ENCODE measurements around the gene NEGR1. TPM values are rescaled to one million over a fixed set of nuclear protein-coding genes. Genes with fewer than 3 reads are reported as not detected.

Gene NEGR1
- total RNA-seq, 2 experiments from 2014 or later = not detected

DNA sequence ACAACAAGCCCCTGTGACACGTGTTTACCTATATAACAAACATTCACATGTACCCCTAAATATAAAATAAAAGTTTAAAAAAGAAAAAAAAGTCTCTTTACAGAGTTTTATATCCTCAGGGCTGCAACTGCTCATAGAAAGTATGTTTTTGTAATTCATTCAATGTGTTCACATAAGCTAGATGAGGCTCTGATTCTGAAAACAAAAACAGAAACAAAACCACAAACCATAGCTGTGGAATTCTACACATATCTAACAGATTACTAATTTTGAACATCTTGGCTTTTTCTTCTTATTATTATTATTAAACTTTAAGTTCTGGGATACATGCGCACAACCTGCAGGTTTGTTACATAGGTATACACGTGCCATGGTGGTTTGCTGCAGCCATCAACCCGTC lies 621.9 kb downstream of the NEGR1 start:
- peaks cover 3% of the 10 kb centered on the region for H3K9me3 Mint-ChIP-seq
- H3K4me1 Mint-ChIP-seq = no peaks in the 10 kb centered on the region
- no peak overlapping the region for H3K27ac Mint-ChIP-seq
- ChIA-PET POLR2A (no interaction called here), CTCF (no interaction called here)
- no peak for DNase-seq
- H3K4me3 Mint-ChIP-seq = no peak overlapping the region
- no peaks in the 10 kb centered on the region for H3K36me3 Mint-ChIP-seq (ENCODE audit: low read depth)
- no peaks in the 10 kb centered on the region for H3K27me3 Mint-ChIP-seq

DNA sequence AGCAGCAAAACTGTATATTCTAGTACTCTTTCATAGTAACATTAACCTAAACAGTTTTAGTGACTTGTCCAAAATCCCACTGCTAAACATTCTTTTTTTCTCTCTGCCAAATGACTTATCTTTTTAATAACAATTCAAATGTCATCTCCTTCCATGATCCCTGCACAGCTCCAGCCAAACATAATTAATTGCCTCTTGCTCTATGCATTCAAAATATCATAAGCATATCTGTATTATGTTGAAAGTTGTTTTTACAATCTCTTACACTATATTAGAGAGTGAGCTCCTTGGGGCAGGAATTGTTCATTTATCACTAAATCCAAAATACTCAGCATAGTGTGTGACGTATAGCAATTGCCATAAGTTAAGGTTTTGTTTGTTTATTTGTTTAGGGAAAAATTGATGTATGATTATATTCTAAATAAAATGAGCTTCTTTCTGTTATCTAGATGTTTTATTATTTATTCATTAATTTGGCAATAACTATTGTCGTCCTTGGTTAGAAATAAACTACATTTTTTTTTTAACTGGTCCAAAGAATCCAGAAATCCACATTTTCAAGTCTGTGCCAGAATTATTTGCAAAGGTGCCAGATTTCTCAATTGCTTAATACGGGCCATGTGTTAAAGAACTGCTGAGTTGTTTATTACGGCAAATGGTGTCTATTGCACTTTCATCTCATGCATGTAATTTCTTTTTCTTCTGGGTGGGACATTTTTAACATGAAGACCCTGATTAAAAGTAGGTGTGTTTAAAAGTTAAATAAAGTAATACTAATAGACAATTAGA lies 624.3 kb downstream of the NEGR1 start:
- ChIA-PET POLR2A (no interaction called here), CTCF (no interaction called here)
- DNase-seq = no peak
- no peak overlapping the region for H3K4me3 Mint-ChIP-seq
- no peaks in the 10 kb centered on the region for H3K27me3 Mint-ChIP-seq
- no peaks in the 10 kb centered on the region for H3K36me3 Mint-ChIP-seq (ENCODE audit: low read depth)
- no peak overlapping the region for H3K27ac Mint-ChIP-seq
- peaks cover 3% of the 10 kb centered on the region for H3K9me3 Mint-ChIP-seq
- no peaks in the 10 kb centered on the region for H3K4me1 Mint-ChIP-seq

DNA sequence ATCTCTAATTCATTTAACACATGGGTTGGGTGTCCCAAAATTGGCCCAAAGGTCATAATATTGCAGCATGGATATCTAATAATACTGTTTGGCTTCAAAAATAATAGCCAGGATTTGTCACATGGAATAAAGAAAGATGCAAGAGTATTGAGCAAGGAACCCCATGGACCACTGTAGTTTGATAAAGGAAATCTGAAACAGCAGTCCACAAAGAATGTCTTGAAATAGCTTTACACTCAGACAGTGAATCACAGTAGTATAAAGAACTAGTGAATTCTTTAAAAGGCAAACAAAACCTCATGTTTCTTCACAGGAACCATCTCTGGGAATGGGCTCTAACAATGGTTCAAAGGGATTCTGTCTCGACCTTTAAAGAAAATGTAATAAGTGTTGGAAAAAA lies 625.4 kb downstream of the NEGR1 start:
- no peak overlapping the region for H3K4me3 Mint-ChIP-seq
- H3K36me3 Mint-ChIP-seq (ENCODE audit: low read depth) = no peaks in the 10 kb centered on the region
- peaks cover 3% of the 10 kb centered on the region for H3K9me3 Mint-ChIP-seq
- no peak for DNase-seq
- no peaks in the 10 kb centered on the region for H3K27me3 Mint-ChIP-seq
- CTCF ChIA-PET = no interaction called here
- no peaks in the 10 kb centered on the region for H3K4me1 Mint-ChIP-seq
- POLR2A ChIA-PET = no interaction called here
- no peak overlapping the region for H3K27ac Mint-ChIP-seq

DNA sequence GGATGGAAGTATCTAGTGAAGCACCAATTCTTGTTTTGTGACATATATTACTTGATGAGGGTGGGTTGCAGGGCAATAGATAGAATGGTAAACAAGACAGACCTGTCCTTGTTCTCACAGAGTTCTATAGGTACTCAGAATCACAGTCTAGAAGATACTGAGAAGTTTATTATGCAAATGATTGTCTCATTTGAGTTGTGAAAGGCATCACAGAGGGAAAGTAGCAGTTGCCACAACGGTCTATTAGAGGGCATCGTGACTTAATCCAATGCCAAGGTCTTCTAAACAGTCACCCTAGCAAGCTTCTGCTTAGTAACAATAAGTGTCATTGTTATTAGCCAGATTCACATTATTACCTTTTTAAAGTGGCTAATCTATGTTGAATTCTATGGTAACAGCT lies 626.7 kb downstream of the NEGR1 start:
- POLR2A ChIA-PET = no interaction called here
- no peak for DNase-seq
- Mint-ChIP-seq H3K9me3 (peaks cover 3% of the 10 kb centered on the region), H3K36me3 (ENCODE audit: low read depth) (no peaks in the 10 kb centered on the region), H3K27ac (no peak overlapping the region), H3K27me3 (no peaks in the 10 kb centered on the region), H3K4me1 (no peaks in the 10 kb centered on the region), H3K4me3 (no peak overlapping the region)
- CTCF ChIA-PET = no interaction called here

DNA sequence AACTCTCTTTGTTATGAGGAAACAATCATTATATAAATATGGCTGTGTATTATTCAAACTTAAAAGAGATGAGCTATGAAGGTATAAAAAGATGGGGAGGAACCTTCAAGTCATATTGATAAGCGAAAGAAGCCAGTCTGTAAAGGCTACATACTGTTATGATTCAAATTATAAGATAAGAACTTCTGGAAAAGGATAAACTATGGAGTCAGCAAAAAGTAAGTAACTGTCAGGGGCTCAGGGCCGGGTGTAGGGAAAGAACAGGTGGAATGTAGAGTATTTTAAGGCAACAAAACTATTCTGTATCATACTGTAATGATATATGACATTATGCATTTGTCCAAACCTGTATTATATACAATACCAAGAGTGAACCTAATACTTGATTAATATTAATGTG lies 628.4 kb downstream of the NEGR1 start:
- H3K27ac Mint-ChIP-seq = no peak overlapping the region
- POLR2A ChIA-PET = no interaction called here
- no peak for DNase-seq
- CTCF ChIA-PET = no interaction called here
- H3K9me3 Mint-ChIP-seq = no peaks in the 10 kb centered on the region
- H3K36me3 Mint-ChIP-seq (ENCODE audit: low read depth) = no peaks in the 10 kb centered on the region
- no peak overlapping the region for H3K4me3 Mint-ChIP-seq
- H3K27me3 Mint-ChIP-seq = no peaks in the 10 kb centered on the region
- no peaks in the 10 kb centered on the region for H3K4me1 Mint-ChIP-seq

DNA sequence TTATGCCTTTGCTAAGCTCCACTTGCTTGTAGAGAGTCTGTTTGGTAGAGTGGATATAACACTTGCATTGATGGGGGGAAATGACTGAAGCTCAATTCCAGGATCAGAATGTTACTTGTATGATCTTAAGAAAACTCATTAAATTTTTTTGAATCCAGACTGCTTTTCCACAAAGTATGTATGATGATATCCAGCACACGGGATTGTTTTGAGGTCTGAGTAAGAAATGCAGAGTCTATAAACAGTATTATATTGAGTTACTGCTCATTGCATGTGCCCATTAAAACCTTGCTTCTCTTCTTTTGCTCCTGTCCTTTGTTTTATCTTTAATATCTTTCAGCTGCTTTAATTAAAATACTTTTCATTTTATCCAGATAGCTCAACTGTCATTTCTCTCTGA lies 631.1 kb downstream of the NEGR1 start:
- Mint-ChIP-seq H3K4me1 (no peaks in the 10 kb centered on the region), H3K4me3 (no peak overlapping the region), H3K36me3 (ENCODE audit: low read depth) (no peaks in the 10 kb centered on the region), H3K27me3 (no peaks in the 10 kb centered on the region), H3K9me3 (no peaks in the 10 kb centered on the region), H3K27ac (no peak overlapping the region)
- no peak for DNase-seq
- ChIA-PET POLR2A (no interaction called here), CTCF (no interaction called here)

DNA sequence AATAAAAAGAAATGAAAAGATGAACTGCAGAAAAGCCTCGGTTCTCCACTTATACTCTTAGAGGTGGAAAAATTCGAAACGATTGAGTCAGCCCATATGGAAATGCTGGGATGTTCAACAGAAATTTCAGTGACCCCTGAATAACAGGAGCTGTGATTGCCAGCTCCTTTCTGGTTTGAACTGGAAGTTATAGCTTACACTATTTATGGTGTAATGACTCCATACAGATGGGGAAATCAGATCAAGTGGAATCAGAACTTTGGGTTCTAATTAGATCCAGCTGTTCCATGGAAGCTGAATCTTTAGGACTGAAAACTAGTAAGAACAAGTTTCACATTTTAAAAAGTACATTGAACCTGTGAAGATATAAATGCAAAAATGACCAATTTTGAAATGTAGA lies 632.2 kb downstream of the NEGR1 start:
- no peak overlapping the region for H3K27ac Mint-ChIP-seq
- no peak overlapping the region for H3K4me3 Mint-ChIP-seq
- no peaks in the 10 kb centered on the region for H3K27me3 Mint-ChIP-seq
- DNase-seq = no peak
- H3K9me3 Mint-ChIP-seq = no peaks in the 10 kb centered on the region
- no peaks in the 10 kb centered on the region for H3K4me1 Mint-ChIP-seq
- ChIA-PET POLR2A (no interaction called here), CTCF (no interaction called here)
- H3K36me3 Mint-ChIP-seq (ENCODE audit: low read depth) = no peaks in the 10 kb centered on the region

DNA sequence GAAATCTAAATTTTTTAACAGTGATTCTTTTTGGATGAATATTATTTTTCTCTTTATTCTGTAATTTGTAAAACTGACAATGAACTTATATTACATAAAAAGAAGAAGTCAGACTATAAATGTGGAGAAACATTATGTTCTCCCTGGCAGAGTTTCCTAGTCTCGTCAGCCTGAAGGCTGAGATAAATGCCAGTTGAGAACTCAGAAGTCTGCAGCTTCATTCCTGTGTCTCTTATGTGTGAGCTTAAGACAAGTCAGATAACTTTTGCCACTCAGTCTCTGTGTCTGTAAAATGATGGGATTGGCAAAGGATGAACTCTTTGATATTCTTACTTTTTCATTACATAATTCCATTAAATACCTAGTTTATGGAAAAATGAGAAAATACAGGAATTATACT lies 632.7 kb downstream of the NEGR1 start:
- ChIA-PET POLR2A (no interaction called here), CTCF (no interaction called here)
- Mint-ChIP-seq H3K4me1 (no peaks in the 10 kb centered on the region), H3K27me3 (no peaks in the 10 kb centered on the region), H3K9me3 (no peaks in the 10 kb centered on the region), H3K36me3 (ENCODE audit: low read depth) (no peaks in the 10 kb centered on the region), H3K27ac (no peak overlapping the region), H3K4me3 (no peak overlapping the region)
- no peak for DNase-seq

DNA sequence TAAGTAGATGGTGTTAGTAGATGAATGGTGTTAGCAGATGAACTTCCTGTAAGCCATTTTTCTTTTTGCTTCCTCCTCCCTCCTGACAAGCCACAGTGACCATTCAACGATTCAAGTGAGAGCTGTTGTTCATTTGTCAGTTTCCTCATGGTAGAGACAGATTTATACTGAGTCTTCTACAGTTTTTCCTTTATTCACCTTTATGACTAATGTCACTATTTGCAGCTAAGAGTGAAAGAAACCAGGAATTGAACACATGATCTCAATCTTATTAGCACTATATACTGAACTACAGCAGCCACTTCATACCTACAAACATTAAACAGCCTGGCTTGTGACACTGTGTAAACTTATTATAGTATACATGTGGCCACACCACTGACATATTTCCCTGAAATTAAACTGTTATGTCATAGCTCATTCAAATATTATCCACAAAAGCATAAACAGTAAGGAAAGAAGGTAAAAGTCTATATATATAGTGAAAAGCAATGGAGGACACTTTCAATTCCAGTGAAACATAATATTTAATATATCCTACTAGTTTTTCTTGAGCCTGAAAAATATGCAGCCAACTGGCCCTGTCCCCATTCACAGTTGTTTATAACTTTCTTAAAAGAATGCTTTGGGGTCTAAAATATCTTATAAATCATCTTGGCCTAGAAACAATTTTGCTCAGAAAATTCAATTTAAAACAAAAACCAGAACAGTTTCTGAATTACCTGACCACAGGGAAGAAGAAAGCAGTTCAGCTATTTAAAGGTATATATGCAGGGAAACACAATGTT lies 634.6 kb downstream of the NEGR1 start:
- POLR2A ChIA-PET = no interaction called here
- Mint-ChIP-seq H3K4me1 (no peaks in the 10 kb centered on the region), H3K27me3 (no peaks in the 10 kb centered on the region), H3K9me3 (peaks cover 3% of the 10 kb centered on the region), H3K27ac (no peak overlapping the region), H3K36me3 (ENCODE audit: low read depth) (no peaks in the 10 kb centered on the region), H3K4me3 (no peak overlapping the region)
- CTCF ChIA-PET = no interaction called here
- no peak for DNase-seq

DNA sequence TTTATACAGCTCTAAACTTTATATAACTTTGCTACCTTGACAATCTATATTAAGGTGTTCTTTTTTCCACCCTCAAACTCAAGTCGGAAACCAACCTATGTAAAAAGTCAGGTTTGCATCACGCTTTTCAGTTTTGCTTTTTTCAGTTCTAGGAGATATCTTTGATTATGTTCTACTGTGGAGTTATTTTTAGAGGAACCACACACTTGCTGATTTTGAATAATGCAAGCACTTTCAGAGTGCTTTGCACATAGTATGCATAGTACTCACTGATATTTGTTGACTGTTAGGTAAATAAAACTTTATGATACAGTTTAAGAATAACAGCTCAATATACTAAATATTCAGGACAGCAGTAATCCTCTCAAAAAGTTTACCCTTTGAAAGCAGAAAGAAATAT lies 637.3 kb downstream of the NEGR1 start:
- H3K9me3 Mint-ChIP-seq = peaks cover 3% of the 10 kb centered on the region
- no peak for DNase-seq
- H3K4me1 Mint-ChIP-seq = no peaks in the 10 kb centered on the region
- H3K4me3 Mint-ChIP-seq = no peak overlapping the region
- CTCF ChIA-PET = no interaction called here
- H3K36me3 Mint-ChIP-seq (ENCODE audit: low read depth) = no peaks in the 10 kb centered on the region
- POLR2A ChIA-PET = no interaction called here
- no peaks in the 10 kb centered on the region for H3K27me3 Mint-ChIP-seq
- H3K27ac Mint-ChIP-seq = no peak overlapping the region

DNA sequence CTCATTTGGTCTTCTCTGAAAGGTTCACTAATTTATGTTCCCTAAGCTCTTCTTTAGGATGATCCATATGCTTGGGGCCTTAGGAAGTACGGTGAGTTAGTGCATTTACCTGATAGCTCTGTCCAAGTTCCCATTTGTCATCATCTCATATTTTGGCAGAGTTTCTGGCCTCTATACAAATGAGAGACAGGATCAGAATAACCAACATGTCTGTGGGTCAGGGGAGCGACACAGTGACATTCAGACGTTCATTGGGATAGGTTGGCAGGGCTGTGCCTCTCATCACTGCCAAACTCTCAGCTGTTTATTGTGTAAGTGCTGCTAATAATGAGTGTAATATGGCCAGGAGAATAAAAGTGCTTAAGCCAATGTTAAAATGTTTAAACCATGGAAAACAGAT lies 640.4 kb downstream of the NEGR1 start:
- Mint-ChIP-seq H3K27ac (no peak overlapping the region), H3K27me3 (no peaks in the 10 kb centered on the region), H3K36me3 (ENCODE audit: low read depth) (no peaks in the 10 kb centered on the region), H3K4me1 (no peaks in the 10 kb centered on the region), H3K4me3 (no peak overlapping the region), H3K9me3 (peaks cover 3% of the 10 kb centered on the region)
- no peak for DNase-seq
- POLR2A ChIA-PET = no interaction called here
- CTCF ChIA-PET = no interaction called here

DNA sequence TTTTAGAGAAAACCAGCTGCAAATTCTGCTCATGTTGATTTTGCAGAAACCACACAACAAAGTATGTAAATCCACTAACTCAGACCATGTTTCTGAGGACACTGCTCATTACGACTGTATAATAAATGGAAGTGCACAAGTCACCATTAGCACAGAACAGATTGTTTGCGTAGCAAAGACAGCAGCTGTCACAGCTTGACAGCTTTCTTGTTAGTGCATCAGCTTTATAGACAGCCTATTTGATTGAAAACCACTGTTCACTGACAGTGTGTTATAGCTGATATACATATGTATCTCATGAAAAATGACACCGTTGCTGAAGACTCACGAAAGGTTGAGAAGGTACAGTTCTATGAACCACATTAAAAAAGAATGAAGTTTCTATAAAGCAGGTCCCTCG lies 641.3 kb downstream of the NEGR1 start:
- Mint-ChIP-seq H3K27me3 (no peaks in the 10 kb centered on the region), H3K4me3 (no peak overlapping the region), H3K27ac (no peak overlapping the region), H3K4me1 (no peaks in the 10 kb centered on the region), H3K36me3 (ENCODE audit: low read depth) (no peaks in the 10 kb centered on the region), H3K9me3 (peaks cover 3% of the 10 kb centered on the region)
- DNase-seq = no peak
- POLR2A ChIA-PET = no interaction called here
- CTCF ChIA-PET = no interaction called here

DNA sequence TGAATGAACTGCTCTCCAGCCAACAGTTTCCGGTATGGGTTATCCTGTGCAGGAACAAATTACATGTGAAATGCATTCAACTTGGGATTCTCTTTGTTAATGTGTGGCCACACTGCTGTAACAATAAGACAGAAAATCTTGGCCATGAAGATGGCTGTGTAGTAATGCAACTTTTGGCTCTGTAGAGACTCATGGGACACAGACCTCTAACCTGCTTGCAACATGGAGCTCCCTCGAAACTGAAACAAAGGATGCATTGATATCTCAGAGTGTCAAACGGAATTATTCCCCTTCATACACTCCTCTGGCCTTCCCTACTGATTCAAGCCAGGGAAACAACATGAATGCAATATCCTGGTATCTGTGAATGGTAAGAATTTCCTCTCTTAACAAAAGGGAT lies 642.2 kb downstream of the NEGR1 start:
- no peak overlapping the region for H3K4me3 Mint-ChIP-seq
- POLR2A ChIA-PET = no interaction called here
- peaks cover 8% of the 10 kb centered on the region for H3K9me3 Mint-ChIP-seq
- no peaks in the 10 kb centered on the region for H3K36me3 Mint-ChIP-seq (ENCODE audit: low read depth)
- DNase-seq = no peak
- CTCF ChIA-PET = no interaction called here
- no peaks in the 10 kb centered on the region for H3K4me1 Mint-ChIP-seq
- H3K27ac Mint-ChIP-seq = no peak overlapping the region
- H3K27me3 Mint-ChIP-seq = no peaks in the 10 kb centered on the region

DNA sequence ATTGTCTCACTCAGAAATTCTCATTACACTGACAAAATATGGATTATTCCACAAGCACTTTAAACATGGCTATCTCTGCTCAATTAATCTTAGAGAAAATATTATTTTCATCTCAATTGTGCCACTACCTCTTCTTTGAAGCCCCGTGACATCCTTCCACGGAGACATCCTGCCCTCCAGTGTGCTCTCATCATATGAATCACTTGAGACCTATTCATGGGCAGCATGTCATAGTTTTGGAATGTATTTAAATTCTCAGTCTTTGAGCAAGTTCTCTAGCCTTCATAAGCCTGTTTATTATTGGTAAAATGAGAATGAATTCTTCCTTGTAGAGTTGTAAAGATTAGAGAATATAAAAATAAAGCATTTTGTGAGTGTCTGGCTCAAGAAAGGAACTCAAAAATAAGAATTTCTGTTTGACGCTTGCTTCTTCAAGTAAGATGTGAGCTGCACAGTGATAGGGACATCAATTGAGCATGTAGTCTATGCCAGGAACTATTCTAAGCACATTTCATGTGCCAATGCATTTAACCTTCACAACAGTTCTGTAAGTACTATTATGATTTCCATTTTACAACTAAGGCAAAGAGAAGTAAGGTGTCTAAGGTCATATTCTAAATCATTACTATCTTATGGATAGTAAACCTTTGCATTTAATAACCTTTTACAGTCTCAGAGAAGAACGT lies 644.1 kb downstream of the NEGR1 start:
- no peak for DNase-seq
- H3K27ac Mint-ChIP-seq = no peak overlapping the region
- no peaks in the 10 kb centered on the region for H3K36me3 Mint-ChIP-seq (ENCODE audit: low read depth)
- H3K4me3 Mint-ChIP-seq = no peak overlapping the region
- CTCF ChIA-PET = no interaction called here
- H3K27me3 Mint-ChIP-seq = no peaks in the 10 kb centered on the region
- POLR2A ChIA-PET = no interaction called here
- peaks cover 5% of the 10 kb centered on the region for H3K9me3 Mint-ChIP-seq
- H3K4me1 Mint-ChIP-seq = no peaks in the 10 kb centered on the region
